IPS-15b (cell line): ENCODE results near the gene HES4.

ENCODE experiments used
- H3K27me3 ChIP-seq: one replicate; pipeline ENCODE4 v1.6.1; 2013; ENCODE audit warnings: low read length; ENCODE audit not compliant: control insufficient read depth, insufficient read depth
- H3K36me3 ChIP-seq: one replicate; pipeline ENCODE4 v1.6.1; 2013; ENCODE audit warnings: low read length; ENCODE audit not compliant: control insufficient read depth, insufficient read depth
- H3K4me1 ChIP-seq: one replicate; pipeline ENCODE4 v1.6.1; 2013; ENCODE audit warnings: mild to moderate bottlenecking, low read length; ENCODE audit not compliant: control insufficient read depth, insufficient read depth
- H3K4me3 ChIP-seq: one replicate; pipeline ENCODE4 v1.5.1; 2013; ENCODE audit warnings: low read depth, low read length
- H3K9ac ChIP-seq: one replicate; pipeline ENCODE4 v1.6.1; 2013; ENCODE audit warnings: low read depth, mild to moderate bottlenecking, low read length
- H3K9me3 ChIP-seq: one replicate; pipeline ENCODE4 v1.6.1; 2013; ENCODE audit warnings: mild to moderate bottlenecking, low read length; ENCODE audit not compliant: control insufficient read depth, insufficient read depth

HES4 gene

GRCh38 chr1:1041092-1041523 is 41.2 kb upstream of the HES4 start:
- Histone ChIP-seq H3K4me3 (peak overlapping the region; percentile 32), H3K9ac (no peak overlapping the region), H3K27me3 (peaks cover 14% of the 10 kb centered on the region), H3K9me3 (no peaks in the 10 kb centered on the region), H3K4me1 (no peaks in the 10 kb centered on the region), H3K36me3 (peaks cover 51% of the 10 kb centered on the region)

DNA sequence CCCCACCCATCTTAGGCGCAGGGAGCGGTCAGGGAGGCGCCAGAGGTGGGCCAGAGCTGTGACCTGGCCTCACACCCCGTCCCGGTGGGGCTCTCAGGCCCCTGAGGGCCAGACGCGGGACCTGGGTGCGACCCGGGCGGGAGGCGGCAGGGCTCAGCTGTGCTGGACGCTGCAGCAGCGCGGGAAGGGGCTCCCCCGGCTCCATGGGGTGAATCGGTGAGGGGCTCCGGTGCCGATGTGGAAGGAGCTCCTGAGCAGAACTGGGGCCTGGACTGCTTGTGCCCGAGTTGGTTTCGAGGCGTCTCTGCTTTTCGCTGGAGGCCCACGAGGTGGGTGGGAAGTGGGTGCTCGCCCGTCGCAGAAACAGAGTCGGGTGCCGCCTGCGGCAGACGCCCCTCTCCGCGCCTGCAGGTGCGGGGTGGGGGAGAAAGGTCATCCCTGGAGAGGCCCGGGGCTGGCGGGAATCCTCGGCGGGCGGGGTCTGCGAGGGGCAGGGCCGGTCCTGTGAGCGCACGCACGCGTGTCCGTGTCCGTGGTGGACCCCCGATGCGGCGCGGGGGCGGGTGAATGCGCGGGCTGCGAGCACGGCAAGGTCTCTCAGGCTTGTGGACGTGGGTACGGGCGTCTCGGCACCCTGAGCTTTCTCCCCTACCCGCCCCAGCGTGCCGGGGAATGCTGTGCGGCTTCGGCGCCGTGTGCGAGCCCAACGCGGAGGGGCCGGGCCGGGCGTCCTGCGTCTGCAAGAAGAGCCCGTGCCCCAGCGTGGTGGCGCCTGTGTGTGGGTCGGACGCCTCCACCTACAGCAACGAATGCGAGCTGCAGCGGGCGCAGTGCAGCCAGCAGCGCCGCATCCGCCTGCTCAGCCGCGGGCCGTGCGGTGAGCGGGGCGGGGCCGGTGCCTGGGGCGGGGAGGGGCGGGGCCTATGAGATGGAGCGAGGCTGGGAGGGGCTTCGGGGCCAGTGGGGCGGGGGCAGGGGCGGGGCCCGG is 40.4 kb upstream of the HES4 start:
- no peak overlapping the region for H3K9ac ChIP-seq

GRCh38 chr1:1039145-1039910 is 39.4 kb upstream of the HES4 start:
- no peak overlapping the region for H3K9ac ChIP-seq
- H3K27me3 ChIP-seq = peaks cover 17% of the 10 kb centered on the region
- peaks cover 43% of the 10 kb centered on the region for H3K36me3 ChIP-seq
- H3K4me3 ChIP-seq = no peak overlapping the region
- no peaks in the 10 kb centered on the region for H3K9me3 ChIP-seq
- H3K4me1 ChIP-seq = no peaks in the 10 kb centered on the region

More for the DNA sequence above, 40.4 kb upstream of the HES4 start:
- peak overlapping the region; percentile 52 for H3K4me3 ChIP-seq
- no peaks in the 10 kb centered on the region for H3K4me1 ChIP-seq
- H3K9me3 ChIP-seq = no peaks in the 10 kb centered on the region
- peaks cover 15% of the 10 kb centered on the region for H3K27me3 ChIP-seq
- peaks cover 50% of the 10 kb centered on the region for H3K36me3 ChIP-seq

DNA sequence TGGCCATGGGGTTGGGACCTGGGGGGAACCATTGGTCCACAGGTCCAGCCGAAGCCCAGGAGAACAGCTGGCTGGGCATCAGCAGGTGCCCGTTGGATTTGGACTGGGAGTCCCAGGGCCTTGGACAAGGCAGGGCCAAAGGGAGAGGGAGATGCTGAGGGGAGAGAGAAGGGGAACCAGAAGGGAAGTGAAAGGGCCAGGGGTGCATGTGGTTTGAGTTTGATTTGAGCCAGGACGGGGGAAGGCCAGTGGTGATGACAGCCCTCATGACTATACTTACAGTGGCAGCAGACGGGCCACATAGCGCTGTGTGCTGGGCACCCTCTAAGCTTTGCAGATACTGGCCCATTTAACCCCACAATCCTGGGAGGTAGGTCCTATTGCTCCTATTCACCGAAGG is 38.8 kb upstream of the HES4 start:
- peaks cover 37% of the 10 kb centered on the region for H3K36me3 ChIP-seq
- H3K27me3 ChIP-seq = peaks cover 20% of the 10 kb centered on the region
- no peaks in the 10 kb centered on the region for H3K4me1 ChIP-seq
- H3K9me3 ChIP-seq = no peaks in the 10 kb centered on the region
- H3K9ac ChIP-seq = no peak overlapping the region
- no peak overlapping the region for H3K4me3 ChIP-seq

DNA sequence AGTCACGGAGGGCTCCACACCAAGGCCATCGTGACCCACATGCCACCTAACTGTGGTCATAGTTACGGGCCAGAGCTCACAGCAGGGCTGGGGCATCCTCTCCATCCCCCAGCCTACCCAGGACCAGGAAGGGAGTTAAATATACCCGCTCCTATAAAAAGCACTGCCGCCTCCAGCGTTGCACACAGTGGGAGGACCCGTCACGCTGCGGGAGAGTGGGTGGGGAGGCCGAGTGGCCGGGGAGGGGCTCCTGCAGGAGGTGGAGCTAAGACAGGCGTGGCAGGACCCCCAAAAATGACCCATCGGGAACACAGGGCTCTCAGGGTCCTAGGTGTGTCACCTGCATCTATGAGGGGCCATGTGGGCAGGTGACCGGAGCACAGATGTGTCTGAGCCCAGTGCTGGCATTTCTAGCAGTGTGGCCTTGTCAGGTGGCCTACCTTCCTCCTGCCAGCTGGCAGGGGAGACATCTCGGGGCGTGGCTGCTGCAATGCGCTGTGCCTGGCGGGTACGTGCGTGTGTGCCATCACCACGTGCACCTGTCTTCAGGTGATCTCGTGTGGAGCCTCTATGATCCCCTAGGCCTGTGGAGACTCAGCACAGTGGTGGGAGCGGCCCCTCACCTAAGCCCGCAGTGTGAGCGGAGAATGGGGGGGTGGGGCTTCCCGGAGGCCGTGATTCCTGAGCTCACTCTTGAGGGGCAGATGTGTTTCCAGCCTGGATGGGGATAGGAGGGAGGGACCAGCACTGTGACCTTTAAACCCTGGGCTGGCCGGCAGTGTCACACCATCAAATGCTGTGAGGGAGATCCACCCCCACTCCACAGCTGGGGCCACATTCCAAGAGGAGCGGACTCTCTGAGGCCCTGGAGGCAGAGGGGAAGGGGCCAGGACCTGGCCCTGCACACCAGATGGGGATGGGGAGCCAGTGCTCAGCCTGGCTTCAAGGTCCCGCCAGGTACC is 37.8 kb upstream of the HES4 start:
- H3K36me3 ChIP-seq = peaks cover 28% of the 10 kb centered on the region
- H3K4me3 ChIP-seq = no peak overlapping the region
- H3K9ac ChIP-seq = no peak overlapping the region
- no peaks in the 10 kb centered on the region for H3K9me3 ChIP-seq
- H3K4me1 ChIP-seq = no peaks in the 10 kb centered on the region
- peaks cover 20% of the 10 kb centered on the region for H3K27me3 ChIP-seq

GRCh38 chr1:1035291-1035943 is 35.5 kb upstream of the HES4 start:
- Histone ChIP-seq H3K9ac (no peak overlapping the region), H3K4me3 (no peak overlapping the region), H3K36me3 (peaks cover 18% of the 10 kb centered on the region), H3K4me1 (peaks cover 2% of the 10 kb centered on the region), H3K27me3 (peaks cover 20% of the 10 kb centered on the region), H3K9me3 (no peaks in the 10 kb centered on the region)

- H3K9ac ChIP-seq = no peak overlapping the region
- peaks cover 2% of the 10 kb centered on the region for H3K4me1 ChIP-seq
Measured at GRCh38 chr1:1034439-1034781, 34.5 kb upstream of the HES4 start.

GRCh38 chr1:1033731-1034438 is 34.0 kb upstream of the HES4 start:
- Histone ChIP-seq H3K27me3 (peaks cover 18% of the 10 kb centered on the region), H3K36me3 (peaks cover 18% of the 10 kb centered on the region), H3K4me1 (peaks cover 2% of the 10 kb centered on the region), H3K9me3 (no peaks in the 10 kb centered on the region), H3K4me3 (peak overlapping the region; percentile 32), H3K9ac (no peak overlapping the region)

More at GRCh38 chr1:1034439-1034781, 34.5 kb upstream of the HES4 start:
- H3K27me3 ChIP-seq = peaks cover 20% of the 10 kb centered on the region
- peak overlapping the region; percentile 32 for H3K4me3 ChIP-seq
- peaks cover 18% of the 10 kb centered on the region for H3K36me3 ChIP-seq
- no peaks in the 10 kb centered on the region for H3K9me3 ChIP-seq

GRCh38 chr1:1033009-1033587 is 33.2 kb upstream of the HES4 start:
- Histone ChIP-seq H3K27me3 (peaks cover 10% of the 10 kb centered on the region), H3K4me3 (peak overlapping the region; percentile 39), H3K36me3 (peaks cover 18% of the 10 kb centered on the region), H3K4me1 (peaks cover 2% of the 10 kb centered on the region), H3K9me3 (no peaks in the 10 kb centered on the region), H3K9ac (no peak overlapping the region)

GRCh38 chr1:1032424-1032823 is 32.5 kb upstream of the HES4 start:
- Histone ChIP-seq H3K4me3 (peak overlapping the region; percentile 35), H3K27me3 (peaks cover 9% of the 10 kb centered on the region), H3K36me3 (peaks cover 12% of the 10 kb centered on the region), H3K9ac (no peak overlapping the region), H3K9me3 (no peaks in the 10 kb centered on the region), H3K4me1 (peaks cover 2% of the 10 kb centered on the region)
